Muscle of back (tissue), 13 donors: ENCODE measurements around the gene ARHGAP44. TPM values are rescaled to one million over a fixed set of nuclear protein-coding genes. Genes with fewer than 3 reads are reported as not detected.

Source experiments
- DNase-seq, 3 donors: peaks; one replicate each; pipeline versions ENCODE4 v3.0.0 to v3.0.0-alpha.2; 2013
- long read RNA-seq, 9 donors: transcript quantifications; one replicate each; lab custom pipeline, GENCODE V29; 2026
- polyA plus RNA-seq, 10 donors: library from polyadenylated mRNA; unstranded; fragments of 120-200 nt; gene quantifications; one replicate each; pipeline ENCODE4 v1.2.1, GENCODE V29; 2013; ENCODE audit not compliant: insufficient read length in 10 of 10

Gene ARHGAP44
- polyA plus RNA-seq, result 1 to 10 TPM; 4.0 to 7.1 (median 4.9) TPM
- long read RNA-seq, donor 1, result 0 reads
- long read RNA-seq, donor 2, full-length matches to known transcripts, result 2 of 2 reads
- long read RNA-seq, donor 2, partial matches to known transcripts, result 0 of 2 reads
- long read RNA-seq, donor 2, other reads (novel, unspliced or antisense), result 0 of 2 reads
- long read RNA-seq, donor 3, full-length matches to known transcripts, result 6 of 6 reads
- long read RNA-seq, donor 3, partial matches to known transcripts, result 0 of 6 reads
- long read RNA-seq, donor 3, other reads (novel, unspliced or antisense), result 0 of 6 reads
- long read RNA-seq, donor 4, full-length matches to known transcripts, result 1 of 1 reads
- long read RNA-seq, donor 4, partial matches to known transcripts, result 0 of 1 reads
- long read RNA-seq, donor 4, other reads (novel, unspliced or antisense), result 0 of 1 reads
- long read RNA-seq, donor 5, full-length matches to known transcripts, result 2 of 2 reads
- long read RNA-seq, donor 5, partial matches to known transcripts, result 0 of 2 reads
- long read RNA-seq, donor 5, other reads (novel, unspliced or antisense), result 0 of 2 reads
- long read RNA-seq, donor 6, full-length matches to known transcripts, result 1 of 1 reads
- long read RNA-seq, donor 6, partial matches to known transcripts, result 0 of 1 reads
- long read RNA-seq, donor 6, other reads (novel, unspliced or antisense), result 0 of 1 reads
- long read RNA-seq, donor 7, full-length matches to known transcripts, result 3 of 3 reads
- long read RNA-seq, donor 7, partial matches to known transcripts, result 0 of 3 reads
- long read RNA-seq, donor 7, other reads (novel, unspliced or antisense), result 0 of 3 reads
- long read RNA-seq, donor 8, result 0 reads
- long read RNA-seq, donor 9, full-length matches to known transcripts, result 1 of 1 reads
- long read RNA-seq, donor 9, partial matches to known transcripts, result 0 of 1 reads
- long read RNA-seq, donor 9, other reads (novel, unspliced or antisense), result 0 of 1 reads

- peak in 2 of 3 donors; percentile 30 to 85 for DNase-seq
Measured at GRCh38 chr17:12789481-12790248, at the start of gene ARHGAP44. TSS of gene ARHGAP44 (plus strand) at chr17:12789498. CDS start at chr17:12789839, 341 bp downstream.

- no peak for DNase-seq
Measured at GRCh38 chr17:12739500-12739899, 49.8 kb upstream of the ARHGAP44 start.

GRCh38 chr17:12743046-12743445, 46.3 kb upstream of the ARHGAP44 start:
- DNase-seq, result no peak

- no peak for DNase-seq
Measured at GRCh38 chr17:12744298-12744697, 45.0 kb upstream of the ARHGAP44 start.

GRCh38 chr17:12744786-12745185, 44.5 kb upstream of the ARHGAP44 start:
- no peak for DNase-seq

- DNase-seq, result no peak
Measured at GRCh38 chr17:12745486-12745885, 43.8 kb upstream of the ARHGAP44 start.

- no peak for DNase-seq
Measured at GRCh38 chr17:12756786-12757185, 32.5 kb upstream of the ARHGAP44 start.

- no peak for DNase-seq
Measured at GRCh38 chr17:12759090-12759489, 30.2 kb upstream of the ARHGAP44 start.

- peak in 2 of 3 donors; percentile 11 to 36 for DNase-seq
Measured at GRCh38 chr17:12765548-12765947, 23.8 kb upstream of the ARHGAP44 start.

GRCh38 chr17:12768255-12768654, 21.0 kb upstream of the ARHGAP44 start:
- DNase-seq, result peak in 2 of 3 donors; percentile 6 to 24

GRCh38 chr17:12769981-12770380, 19.3 kb upstream of the ARHGAP44 start:
- no peak for DNase-seq

- DNase-seq, result no peak
Measured at GRCh38 chr17:12773153-12773552, 16.1 kb upstream of the ARHGAP44 start.

- peak in 1 of 3 donors; percentile 63 for DNase-seq
Measured at GRCh38 chr17:12789075-12789480, 220 bp upstream of the ARHGAP44 start.

GRCh38 chr17:12790249-12791106, 1.2 kb downstream of the ARHGAP44 start:
- peak in 1 of 3 donors; percentile 3 for DNase-seq

GRCh38 chr17:12794919-12795532, 5.7 kb downstream of the ARHGAP44 start:
- no peak for DNase-seq

- no peak for DNase-seq
Measured at GRCh38 chr17:12800855-12801365, 11.6 kb downstream of the ARHGAP44 start.

- no peak for DNase-seq
Measured at GRCh38 chr17:12806630-12807029, 17.3 kb downstream of the ARHGAP44 start.

GRCh38 chr17:12808723-12809122, 19.4 kb downstream of the ARHGAP44 start:
- DNase-seq, result no peak

- no peak for DNase-seq
Measured at GRCh38 chr17:12812877-12813276, 23.6 kb downstream of the ARHGAP44 start.

- no peak for DNase-seq
Measured at GRCh38 chr17:12813664-12814063, 24.4 kb downstream of the ARHGAP44 start.
